BLaER1 treated with 17β-estradiol and CSF1 and Interleukin-3, amounts not matched to agents 10 nM and 100 nM (cell line): Measurements from ENCODE around the gene VOPP1.
A peak's percentile ranks its signal among the peaks of the same experiment; 100 is the strongest.

Experiments
- H3K27ac ChIP-seq, 11 experiments: shearing (Covaris generic); formaldehyde crosslinking; 2 replicates each; pipeline ENCODE4 v1.8.1; 2022
- H3K27me3 ChIP-seq, 11 experiments: shearing (Covaris generic); formaldehyde crosslinking; 2 replicates each; pipeline ENCODE4 v1.8.1; 2022
- H3K36me3 ChIP-seq, 11 experiments: shearing (Covaris generic); formaldehyde crosslinking; 2 replicates each; pipeline ENCODE4 v1.8.1; 2022
- H3K4me1 ChIP-seq, 10 experiments: shearing (Covaris generic); formaldehyde crosslinking; 2 replicates each; pipeline ENCODE4 v1.8.1; 2022
- H3K4me2 ChIP-seq, 11 experiments: shearing (Covaris generic); formaldehyde crosslinking; 2 replicates each; pipeline ENCODE4 v1.8.1; 2022
- H3K4me3 ChIP-seq, 10 experiments: shearing (Covaris generic); formaldehyde crosslinking; 2 replicates each; pipeline ENCODE4 v1.8.1; 2022
- H3K9ac ChIP-seq, 11 experiments: shearing (Covaris generic); formaldehyde crosslinking; 2 replicates each; pipeline ENCODE4 v1.8.1; 2022
- H3K9me3 ChIP-seq, 11 experiments: shearing (Covaris generic); formaldehyde crosslinking; replicated peaks in 1 of 11; 2 replicates each; pipeline ENCODE4 v1.8.1; 2022
- H4K20me1 ChIP-seq, 11 experiments: shearing (Covaris generic); formaldehyde crosslinking; 2 replicates each; pipeline ENCODE4 v1.8.1; 2022
- Cebpa-rat ChIP-seq, 11 experiments: shearing (Covaris generic); IDR thresholded peaks; 2 replicates each; pipeline ENCODE4 v1.8.1; 2022

Gene VOPP1

DNA sequence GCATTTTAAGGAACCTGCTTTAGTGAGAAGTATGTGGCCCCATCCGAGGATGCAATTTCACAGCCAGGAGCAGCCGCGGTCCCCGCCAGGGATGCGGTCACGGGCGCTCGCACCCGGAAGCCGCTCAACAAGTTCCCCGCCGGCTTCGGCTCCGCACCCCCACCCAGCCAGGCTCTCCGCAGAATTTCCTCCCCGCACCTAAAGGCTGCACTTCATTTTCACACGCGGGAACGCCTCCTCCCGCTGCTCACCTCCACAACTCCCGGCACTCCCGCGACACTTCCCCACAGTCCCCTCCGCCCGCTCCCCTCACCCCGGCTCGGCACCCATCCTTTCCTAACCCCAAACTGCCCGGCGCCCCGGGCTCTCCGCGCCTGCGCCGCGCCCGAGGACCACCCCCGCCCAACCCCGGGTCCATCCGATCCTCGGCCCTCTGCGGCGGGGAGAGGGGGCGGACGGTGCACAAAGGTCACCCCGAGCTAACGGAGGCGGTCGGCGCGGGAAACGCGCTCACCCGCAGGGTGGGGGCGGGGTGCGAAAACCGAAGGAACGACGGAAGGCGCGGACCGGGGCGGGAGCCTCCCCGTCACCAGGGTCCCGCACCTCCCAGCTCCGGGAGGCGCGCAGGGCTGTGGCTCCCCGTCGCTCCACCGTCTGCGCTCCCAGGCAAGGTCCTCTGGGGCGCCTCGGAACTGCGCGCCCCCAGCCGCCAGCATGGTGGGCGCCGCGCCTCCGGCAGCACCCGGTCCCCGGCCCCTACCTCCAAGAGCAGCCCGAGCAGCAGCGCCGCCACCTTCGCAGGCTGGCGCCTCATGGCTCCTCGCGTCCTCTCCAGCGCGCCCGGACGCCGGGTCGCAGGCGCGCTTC lies 558 bp downstream of the VOPP1 start:
- no peaks in the 10 kb centered on the region for H3K9me3 ChIP-seq
- H3K4me2 ChIP-seq = peak overlapping the region; percentile 79 to 99 (median 93)
- H3K9ac ChIP-seq = peak overlapping the region; percentile 91 to 96 (median 93)
- H3K36me3 ChIP-seq = peaks cover 0 to 10% (median 0%) of the 10 kb centered on the region in 11 experiments; a peak in 4 of 22 replicates
- peaks cover 31 to 47% (median 43%) of the 10 kb centered on the region in 11 experiments; a peak in 20 of 22 replicates for H4K20me1 ChIP-seq
- H3K27ac ChIP-seq = peak overlapping the region; percentile 80 to 94 (median 93)
- H3K4me1 ChIP-seq = peaks cover 51 to 65% (median 60%) of the 10 kb centered on the region in 10 experiments
- H3K27me3 ChIP-seq = no peaks in the 10 kb centered on the region
- peak overlapping the region; percentile 85 to 98 (median 91) for H3K4me3 ChIP-seq
- no peak for TF ChIP-seq Cebpa-rat (IDR thresholded peaks at IDR 0.05)

GRCh38 chr7:55570939-55571338 lies 1.4 kb downstream of the VOPP1 start:
- no peaks in the 10 kb centered on the region for H3K9me3 ChIP-seq
- peaks cover 35 to 55% (median 49%) of the 10 kb centered on the region in 11 experiments; a peak in 20 of 22 replicates for H4K20me1 ChIP-seq
- H3K4me2 ChIP-seq = peak overlapping the region; percentile 79 to 99 (median 93)
- peak overlapping the region; percentile 80 to 94 (median 93); a peak in 20 of 22 replicates for H3K27ac ChIP-seq
- peak overlapping the region; percentile 85 to 98 (median 91) for H3K4me3 ChIP-seq
- H3K9ac ChIP-seq = peak overlapping the region; percentile 91 to 96 (median 93)
- peaks cover 0 to 13% (median 0%) of the 10 kb centered on the region in 11 experiments; a peak in 4 of 22 replicates for H3K36me3 ChIP-seq
- H3K27me3 ChIP-seq = no peaks in the 10 kb centered on the region
- no peak for TF ChIP-seq Cebpa-rat (IDR thresholded peaks at IDR 0.05)
- peaks cover 55 to 68% (median 62%) of the 10 kb centered on the region in 10 experiments for H3K4me1 ChIP-seq

GRCh38 chr7:55570218-55570873 lies 2.0 kb downstream of the VOPP1 start:
- H3K4me3 ChIP-seq = peak overlapping the region in 8 of 10 experiments; percentile 87 to 98 (median 93); a peak in 14 of 20 replicates
- peak overlapping the region; percentile 79 to 99 (median 93) for H3K4me2 ChIP-seq
- H3K9ac ChIP-seq = peak overlapping the region in 7 of 11 experiments; percentile 91 to 94 (median 93); a peak in 8 of 22 replicates
- no peaks in the 10 kb centered on the region for H3K9me3 ChIP-seq
- H3K4me1 ChIP-seq = peaks cover 61 to 74% (median 68%) of the 10 kb centered on the region in 10 experiments
- no peak for TF ChIP-seq Cebpa-rat (IDR thresholded peaks at IDR 0.05)
- H3K36me3 ChIP-seq = peaks cover 0 to 13% (median 0%) of the 10 kb centered on the region in 11 experiments; a peak in 4 of 22 replicates
- H3K27ac ChIP-seq = peak overlapping the region in 8 of 11 experiments; percentile 18 to 94 (median 93); a peak in 10 of 22 replicates
- peaks cover 41 to 61% (median 55%) of the 10 kb centered on the region in 11 experiments; a peak in 20 of 22 replicates for H4K20me1 ChIP-seq
- H3K27me3 ChIP-seq = no peaks in the 10 kb centered on the region

DNA sequence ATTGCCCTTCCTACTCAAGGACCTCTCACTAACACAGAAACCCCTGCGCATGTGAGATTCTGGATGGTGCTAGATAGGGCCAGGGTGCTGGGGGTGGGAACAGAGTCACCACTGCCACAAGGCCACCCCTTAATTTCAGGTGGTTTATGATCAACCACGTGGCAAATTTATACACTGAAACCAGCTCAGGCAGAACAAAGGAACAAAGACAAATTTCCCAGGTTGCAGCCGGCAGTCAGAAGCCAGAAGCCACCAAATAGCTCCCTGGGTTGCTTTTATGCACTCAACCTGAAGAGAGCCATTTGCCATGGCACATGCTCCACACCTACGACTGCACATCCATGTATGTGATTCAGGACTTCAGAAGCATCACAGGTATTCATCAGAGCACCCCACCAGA lies 2.5 kb downstream of the VOPP1 start:
- peak overlapping the region; percentile 79 to 99 (median 93) for H3K4me2 ChIP-seq
- H3K27me3 ChIP-seq = no peaks in the 10 kb centered on the region
- TF ChIP-seq Cebpa-rat (IDR thresholded peaks at IDR 0.05) = no peak
- peak overlapping the region in 5 of 11 experiments; percentile 13 to 56 (median 21); a peak in 4 of 22 replicates for H3K27ac ChIP-seq
- H3K36me3 ChIP-seq = peaks cover 0 to 13% (median 0%) of the 10 kb centered on the region in 11 experiments; a peak in 4 of 22 replicates
- peaks cover 41 to 66% (median 59%) of the 10 kb centered on the region in 11 experiments; a peak in 20 of 22 replicates for H4K20me1 ChIP-seq
- H3K4me3 ChIP-seq = no peak overlapping the region
- H3K9me3 ChIP-seq = no peaks in the 10 kb centered on the region
- peak overlapping the region in 7 of 11 experiments; percentile 2 to 46 (median 29); a peak in 6 of 22 replicates for H3K9ac ChIP-seq
- peaks cover 64 to 79% (median 72%) of the 10 kb centered on the region in 10 experiments for H3K4me1 ChIP-seq

DNA sequence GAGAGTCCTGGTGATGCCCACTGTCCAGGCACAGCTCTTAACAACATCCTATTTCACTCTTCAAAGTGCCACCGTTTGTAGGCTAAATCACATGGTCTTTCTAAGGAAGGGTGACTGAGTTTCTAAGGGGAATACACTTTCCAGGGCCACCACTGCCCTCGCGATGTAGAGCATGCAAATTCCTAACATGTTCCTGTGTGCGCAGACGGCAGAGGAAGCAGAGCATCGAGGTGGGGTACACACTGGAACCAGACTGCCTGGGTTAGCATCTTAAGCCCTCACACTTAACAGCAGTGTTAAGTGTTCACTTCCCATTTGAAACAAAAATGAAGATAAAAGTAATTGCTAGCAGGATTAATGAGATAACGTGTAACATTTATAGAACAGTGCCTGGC lies 3.0 kb downstream of the VOPP1 start:
- no peaks in the 10 kb centered on the region for H3K9me3 ChIP-seq
- H3K27ac ChIP-seq = peak overlapping the region in 7 of 11 experiments; percentile 8 to 56 (median 30); a peak in 9 of 22 replicates
- peak overlapping the region; percentile 79 to 99 (median 93) for H3K4me2 ChIP-seq
- peaks cover 44 to 71% (median 64%) of the 10 kb centered on the region in 11 experiments; a peak in 21 of 22 replicates for H4K20me1 ChIP-seq
- peaks cover 61 to 81% (median 69%) of the 10 kb centered on the region in 10 experiments for H3K4me1 ChIP-seq
- H3K9ac ChIP-seq = peak overlapping the region in 10 of 11 experiments; percentile 2 to 55 (median 38); a peak in 15 of 22 replicates
- H3K36me3 ChIP-seq = peaks cover 0 to 13% (median 0%) of the 10 kb centered on the region in 11 experiments; a peak in 4 of 22 replicates
- H3K27me3 ChIP-seq = no peaks in the 10 kb centered on the region
- H3K4me3 ChIP-seq = no peak overlapping the region
- no peak for TF ChIP-seq Cebpa-rat (IDR thresholded peaks at IDR 0.05)

DNA sequence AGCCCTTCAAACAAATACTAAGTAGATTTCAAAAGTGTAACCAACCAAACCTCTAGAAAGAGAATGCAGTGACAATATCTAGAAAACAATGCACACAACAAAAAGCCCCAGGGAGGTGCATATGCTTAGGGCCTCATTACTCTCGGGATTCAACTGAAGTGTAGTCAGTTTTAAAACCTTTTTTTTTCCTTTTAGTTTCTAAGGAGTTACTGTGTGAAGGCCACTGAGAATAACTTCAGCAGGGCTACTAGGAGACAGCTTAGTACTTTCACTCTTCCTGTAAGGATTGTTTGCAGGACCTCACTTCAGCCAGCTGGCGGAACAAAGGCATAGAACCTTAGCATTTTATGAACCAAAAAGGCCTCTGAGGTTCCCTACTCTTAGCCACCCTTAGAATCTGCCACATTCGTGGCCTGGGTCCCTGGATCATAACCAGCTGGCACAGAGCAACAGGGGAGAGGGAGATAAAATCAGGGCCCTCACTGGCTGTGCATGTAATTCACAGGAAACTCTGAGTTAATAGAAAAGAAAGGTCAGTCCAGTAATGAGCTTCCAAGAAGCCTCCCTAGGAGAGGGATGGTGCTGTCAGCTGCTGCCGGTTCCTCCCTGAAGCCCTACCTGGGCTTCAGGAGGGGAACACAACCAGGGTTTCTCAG lies 3.6 kb downstream of the VOPP1 start:
- peaks cover 0 to 13% (median 0%) of the 10 kb centered on the region in 11 experiments; a peak in 4 of 22 replicates for H3K36me3 ChIP-seq
- no peak overlapping the region for H3K4me3 ChIP-seq
- H3K4me2 ChIP-seq = peak overlapping the region; percentile 79 to 99 (median 93)
- no peak for TF ChIP-seq Cebpa-rat (IDR thresholded peaks at IDR 0.05)
- no peaks in the 10 kb centered on the region for H3K9me3 ChIP-seq
- no peaks in the 10 kb centered on the region for H3K27me3 ChIP-seq
- peaks cover 56 to 77% (median 68%) of the 10 kb centered on the region in 10 experiments for H3K4me1 ChIP-seq
- peak overlapping the region in 7 of 11 experiments; percentile 8 to 56 (median 30); a peak in 9 of 22 replicates for H3K27ac ChIP-seq
- H4K20me1 ChIP-seq = peaks cover 49 to 77% (median 70%) of the 10 kb centered on the region in 11 experiments; a peak in 21 of 22 replicates
- peak overlapping the region; percentile 2 to 55 (median 38); a peak in 16 of 22 replicates for H3K9ac ChIP-seq

DNA sequence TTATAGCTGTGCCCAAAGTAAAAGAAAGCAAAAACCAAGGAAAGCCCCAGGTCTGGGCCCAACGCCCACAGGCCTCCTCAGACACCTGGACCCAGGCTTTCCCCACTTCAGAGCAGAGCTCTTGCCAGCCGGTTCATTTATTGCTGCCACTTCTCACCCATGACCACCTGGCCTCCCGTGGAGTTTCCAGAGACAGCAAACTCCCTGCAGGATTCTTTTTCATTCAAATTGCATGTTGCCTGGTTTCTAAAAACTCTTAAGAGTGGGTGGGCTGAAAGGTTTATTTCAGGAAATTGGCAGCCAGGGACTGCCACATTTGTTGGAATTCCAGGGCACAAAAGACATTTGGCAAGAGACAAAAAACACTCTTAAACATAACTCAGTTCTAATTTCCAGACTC lies 4.7 kb downstream of the VOPP1 start:
- no peak overlapping the region for H3K9ac ChIP-seq
- H3K4me2 ChIP-seq = peak overlapping the region in 7 of 11 experiments; percentile 1 to 99 (median 17); a peak in 3 of 22 replicates
- peaks cover 0 to 13% (median 0%) of the 10 kb centered on the region in 11 experiments; a peak in 4 of 22 replicates for H3K36me3 ChIP-seq
- peaks cover 52 to 85% (median 74%) of the 10 kb centered on the region in 11 experiments; a peak in 21 of 22 replicates for H4K20me1 ChIP-seq
- no peak overlapping the region for H3K4me3 ChIP-seq
- H3K9me3 ChIP-seq = no peaks in the 10 kb centered on the region
- TF ChIP-seq Cebpa-rat (IDR thresholded peaks at IDR 0.05) = no peak
- no peaks in the 10 kb centered on the region for H3K27me3 ChIP-seq
- H3K4me1 ChIP-seq = peaks cover 44 to 70% (median 58%) of the 10 kb centered on the region in 10 experiments
- no peak overlapping the region for H3K27ac ChIP-seq

DNA sequence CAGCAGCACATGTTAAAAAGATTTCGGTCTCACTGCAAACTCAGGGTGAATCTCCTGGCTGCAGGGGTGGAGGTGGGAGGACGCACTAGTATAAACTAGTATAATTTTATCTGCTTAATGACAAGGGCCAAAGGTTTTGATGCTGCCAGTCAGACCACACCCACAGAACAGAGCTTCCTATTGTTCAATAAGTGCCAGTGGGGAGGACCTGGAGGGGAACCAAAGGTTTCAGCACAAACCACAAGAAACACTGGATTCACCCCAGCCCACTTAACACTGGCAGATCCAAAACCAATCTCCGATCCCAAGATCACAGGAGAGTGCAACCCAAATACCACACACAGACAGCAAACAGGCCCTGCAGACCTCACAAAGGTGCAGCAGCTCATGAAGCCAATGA lies 6.6 kb downstream of the VOPP1 start:
- Histone ChIP-seq H3K4me2 (peak overlapping the region; percentile 17 to 75 (median 56); a peak in 19 of 22 replicates), H3K9me3 (no peaks in the 10 kb centered on the region), H4K20me1 (peaks cover 61 to 99% (median 90%) of the 10 kb centered on the region in 11 experiments; a peak in 21 of 22 replicates), H3K27me3 (no peaks in the 10 kb centered on the region), H3K27ac (no peak overlapping the region), H3K9ac (no peak overlapping the region), H3K4me1 (peaks cover 43 to 85% (median 61%) of the 10 kb centered on the region in 10 experiments), H3K36me3 (peaks cover 0 to 13% (median 0%) of the 10 kb centered on the region in 11 experiments; a peak in 6 of 22 replicates), H3K4me3 (no peak overlapping the region)
- TF ChIP-seq Cebpa-rat (IDR thresholded peaks at IDR 0.05) = no peak
